Endodermal cell (in vitro differentiated cells): ENCODE measurements around the gene FBXL3. TPM values are rescaled to one million over a fixed set of nuclear protein-coding genes. Genes with fewer than 3 reads are reported as not detected.
"Not testable (repeated sequence)": the region's sequence is repeated elsewhere in the genome, so short reads cannot be mapped to it uniquely, and the experiment has no call there.

ENCODE experiments used
- DNase-seq: peaks from one replicate; pipeline ENCODE4 v3.0.0-alpha.2; 2017
- H3K27ac ChIP-seq: 2 replicates; pipeline ENCODE4 v1.5.1; 2013; ENCODE audit warnings: mild to moderate bottlenecking, low read depth, low read length, moderate library complexity
- H3K27me3 ChIP-seq: 2 replicates; pipeline ENCODE4 v1.6.1; 2013; ENCODE audit warnings: mild to moderate bottlenecking, low read length, moderate library complexity; ENCODE audit not compliant: insufficient read depth, control insufficient read depth, poor library complexity, severe bottlenecking
- H3K36me3 ChIP-seq: 2 replicates; pipeline ENCODE4 v1.7.0; 2013; ENCODE audit warnings: mild to moderate bottlenecking, low read length, moderate library complexity; ENCODE audit not compliant: control insufficient read depth, insufficient read depth
- H3K4me1 ChIP-seq: one replicate; pipeline ENCODE4 v1.7.0; 2013; ENCODE audit warnings: low read length; ENCODE audit not compliant: control insufficient read depth, insufficient read depth
- H3K4me3 ChIP-seq: 2 replicates; pipeline ENCODE4 v1.5.1; 2013; ENCODE audit warnings: mild to moderate bottlenecking, low read length, moderate library complexity
- H3K9ac ChIP-seq: 2 replicates; pipeline ENCODE4 v1.6.1; 2013; ENCODE audit warnings: mild to moderate bottlenecking, low read length, moderate library complexity; ENCODE audit not compliant: poor library complexity, severe bottlenecking; ENCODE audit errors: extremely low read depth
- H3K9me3 ChIP-seq: 2 replicates; pipeline ENCODE4 v1.6.1; 2013; ENCODE audit warnings: mild to moderate bottlenecking, low read length, moderate library complexity; ENCODE audit not compliant: control insufficient read depth
- H3K27ac Mint-ChIP-seq: 2 replicates; pipeline ENCODE4 v1.8.0; 2020; ENCODE audit warnings: mixed read lengths
- H3K27me3 Mint-ChIP-seq: 2 replicates; pipeline ENCODE4 v1.8.0; 2021; ENCODE audit warnings: mild to moderate bottlenecking, mixed read lengths; ENCODE audit not compliant: insufficient read depth
- H3K36me3 Mint-ChIP-seq: 2 replicates; pipeline ENCODE4 v1.8.0; 2020; ENCODE audit warnings: low read depth, mixed read lengths
- H3K4me1 Mint-ChIP-seq: 2 replicates; pipeline ENCODE4 v1.8.0; 2020; ENCODE audit warnings: mixed read lengths
- H3K4me3 Mint-ChIP-seq: 2 replicates; pipeline ENCODE4 v1.8.0; 2020; ENCODE audit warnings: mild to moderate bottlenecking, moderate library complexity, mixed read lengths
- H3K9me3 Mint-ChIP-seq: 2 replicates; pipeline ENCODE4 v1.8.0; 2020; ENCODE audit warnings: mild to moderate bottlenecking, mixed read lengths
- WGBS, 2 experiments: methylation state at CpG; one replicate each; pipeline versions ENCODE4 v1.1.5 to v1.1.7; 2013; ENCODE audit warnings: missing lambda C conversion rate in 2 of 2, mixed read lengths in 1 of 2; ENCODE audit not compliant: insufficient coverage in 1 of 2, insufficient read length in 1 of 2; 5-methylcytosine and 5-hydroxymethylcytosine counted together
- total RNA-seq, 2 donors: library from RNA; stranded (reverse); fragmentation: NEBNext Ultra II Directional in 1 of 2; extraction: Animal tissue kit (Norgen Biotek cat#: 25700) in 1 of 2; gene quantifications; 2 replicates in 1 of 2; 3 replicates in 1 of 2; pipeline ENCODE4 v1.2.1, GENCODE V29; 2021
- TF ChIP-seq, protein P1 (sequence below): fragments of 200-600 bp; sonication (generic); conservative IDR thresholded peaks from 2 replicates; pipeline ENCODE4 v1.5.0; 2021; ENCODE audit warnings: antibody characterized with exemption, mild to moderate bottlenecking

FBXL3 gene
- total RNA-seq, 2 donors from 2014 or later, result 12.7 to 14.3 TPM

DNA sequence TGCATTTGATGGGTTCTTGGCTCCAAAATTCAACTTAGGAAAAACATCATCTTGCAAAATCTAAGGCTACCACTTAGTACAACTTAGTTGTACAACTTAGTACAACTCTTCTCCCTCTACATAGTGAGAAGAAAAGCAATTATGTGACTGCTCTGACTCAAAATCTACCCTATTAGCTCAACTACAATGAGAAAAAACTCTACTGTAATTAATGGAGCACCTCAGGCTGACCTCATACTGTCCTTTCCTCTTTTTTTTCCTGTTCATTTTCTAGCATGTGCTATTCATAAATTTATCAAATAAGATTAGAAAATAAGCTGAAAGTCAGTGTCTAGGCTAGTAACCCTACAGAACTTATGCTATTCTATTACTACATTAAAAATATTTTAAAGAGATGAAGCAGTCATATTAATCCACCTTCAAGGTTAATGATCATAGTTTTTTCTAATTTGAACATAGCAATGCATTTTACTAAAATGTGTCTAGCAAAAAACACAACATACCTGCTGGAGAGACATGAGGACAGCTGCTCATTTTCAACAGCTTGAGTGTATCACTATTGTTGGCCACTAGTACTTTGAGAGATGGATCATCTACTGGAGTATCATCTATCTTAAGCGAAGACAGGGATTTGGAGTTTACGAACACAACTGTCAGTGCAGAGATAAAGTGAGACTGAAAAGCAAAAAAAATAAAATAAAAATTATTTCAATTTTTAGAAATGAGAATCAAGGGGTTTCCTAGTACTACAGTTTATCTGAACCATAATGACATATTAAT lies 11.9 kb downstream of the FBXL3 start:
- Mint-ChIP-seq H3K4me1 (no peaks in the 10 kb centered on the region), H3K36me3 (peaks cover 57% of the 10 kb centered on the region), H3K4me3 (no peak overlapping the region), H3K9me3 (no peaks in the 10 kb centered on the region), H3K27me3 (no peaks in the 10 kb centered on the region), H3K27ac (no peak overlapping the region)
- 88% methylated on average over 2 of the region's 2 CpGs; no CpG with 5 or more reads in 1 of the 2 experiments for WGBS, 2 experiments
- Histone ChIP-seq H3K27ac (no peak overlapping the region), H3K27me3 (no peaks in the 10 kb centered on the region), H3K9me3 (no peaks in the 10 kb centered on the region), H3K9ac (no peak overlapping the region), H3K36me3 (peaks cover 90% of the 10 kb centered on the region), H3K4me1 (no peaks in the 10 kb centered on the region), H3K4me3 (no peak overlapping the region)
- TF ChIP-seq, protein P1, sequence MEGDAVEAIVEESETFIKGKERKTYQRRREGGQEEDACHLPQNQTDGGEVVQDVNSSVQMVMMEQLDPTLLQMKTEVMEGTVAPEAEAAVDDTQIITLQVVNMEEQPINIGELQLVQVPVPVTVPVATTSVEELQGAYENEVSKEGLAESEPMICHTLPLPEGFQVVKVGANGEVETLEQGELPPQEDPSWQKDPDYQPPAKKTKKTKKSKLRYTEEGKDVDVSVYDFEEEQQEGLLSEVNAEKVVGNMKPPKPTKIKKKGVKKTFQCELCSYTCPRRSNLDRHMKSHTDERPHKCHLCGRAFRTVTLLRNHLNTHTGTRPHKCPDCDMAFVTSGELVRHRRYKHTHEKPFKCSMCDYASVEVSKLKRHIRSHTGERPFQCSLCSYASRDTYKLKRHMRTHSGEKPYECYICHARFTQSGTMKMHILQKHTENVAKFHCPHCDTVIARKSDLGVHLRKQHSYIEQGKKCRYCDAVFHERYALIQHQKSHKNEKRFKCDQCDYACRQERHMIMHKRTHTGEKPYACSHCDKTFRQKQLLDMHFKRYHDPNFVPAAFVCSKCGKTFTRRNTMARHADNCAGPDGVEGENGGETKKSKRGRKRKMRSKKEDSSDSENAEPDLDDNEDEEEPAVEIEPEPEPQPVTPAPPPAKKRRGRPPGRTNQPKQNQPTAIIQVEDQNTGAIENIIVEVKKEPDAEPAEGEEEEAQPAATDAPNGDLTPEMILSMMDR, result no peak
- no peak for DNase-seq

DNA sequence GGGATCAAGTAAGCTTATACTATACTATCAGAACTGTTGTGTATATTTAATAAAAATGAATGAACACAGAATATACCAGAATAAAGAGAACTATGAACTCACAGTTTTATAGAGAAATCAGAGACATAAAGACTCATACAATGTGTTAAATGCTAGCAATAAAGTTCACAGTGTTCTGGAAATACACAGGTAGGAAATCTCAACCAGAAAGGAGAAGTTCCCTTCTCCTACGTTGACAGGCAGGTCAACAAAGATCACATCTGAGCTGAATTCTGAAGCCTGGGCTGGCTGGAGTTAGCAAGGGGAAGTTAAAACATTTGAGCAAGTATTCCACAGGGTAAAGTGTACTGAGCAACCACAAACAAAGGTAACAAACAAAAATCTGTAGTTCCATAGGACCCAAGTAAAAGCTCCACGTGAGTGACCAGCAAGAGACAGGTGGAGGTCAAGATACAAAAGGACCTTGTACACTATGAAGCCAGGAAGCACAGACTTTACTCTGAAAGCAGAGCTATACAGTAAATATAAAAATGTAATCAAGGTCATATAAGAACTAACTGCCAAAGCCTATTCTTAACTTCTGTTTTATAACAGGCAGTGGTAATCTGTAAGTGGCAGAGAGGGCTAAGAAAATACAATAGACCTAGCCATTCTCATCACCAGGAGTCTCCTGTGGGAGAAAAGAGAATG lies 13.0 kb downstream of the FBXL3 start:
- Mint-ChIP-seq H3K9me3 (no peaks in the 10 kb centered on the region), H3K4me3 (no peak overlapping the region), H3K4me1 (no peaks in the 10 kb centered on the region), H3K27ac (no peak overlapping the region), H3K36me3 (peaks cover 67% of the 10 kb centered on the region), H3K27me3 (no peaks in the 10 kb centered on the region)
- TF ChIP-seq, protein P1, result no peak
- 94 to 95% methylated on average over 2 of the region's 2 CpGs for WGBS, 2 experiments
- Histone ChIP-seq H3K9ac (no peak overlapping the region), H3K4me3 (no peak overlapping the region), H3K9me3 (no peaks in the 10 kb centered on the region), H3K36me3 (peaks cover 86% of the 10 kb centered on the region), H3K27ac (no peak overlapping the region), H3K27me3 (no peaks in the 10 kb centered on the region), H3K4me1 (no peaks in the 10 kb centered on the region)
- no peak for DNase-seq

DNA sequence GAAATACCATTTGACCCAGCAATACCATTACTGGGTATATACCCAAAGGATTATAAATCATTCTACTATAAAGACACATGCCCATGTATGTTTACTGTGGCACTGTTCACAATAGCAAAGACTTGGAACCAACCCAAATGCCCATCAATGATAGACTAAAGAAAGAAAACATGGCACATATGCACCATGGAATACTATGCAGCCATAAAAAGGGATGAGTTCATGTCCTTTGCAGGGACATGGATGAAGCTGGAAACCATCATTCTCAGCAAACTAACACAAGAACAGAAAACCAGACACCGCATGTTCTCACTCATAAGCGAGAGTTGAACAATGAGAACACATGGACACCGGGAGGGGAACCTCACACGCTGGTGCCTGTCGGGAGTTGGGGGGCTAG lies 17.2 kb downstream of the FBXL3 start:
- not testable (repeated sequence) for H3K4me1 ChIP-seq, H3K9ac ChIP-seq, H3K9me3 ChIP-seq, H3K27me3 ChIP-seq, H3K27me3 Mint-ChIP-seq, H3K4me3 ChIP-seq, DNase-seq, H3K4me1 Mint-ChIP-seq, H3K9me3 Mint-ChIP-seq, H3K27ac Mint-ChIP-seq, H3K27ac ChIP-seq, H3K4me3 Mint-ChIP-seq
- 97 to 100% methylated on average over 2 to 5 of the region's 5 CpGs for WGBS, 2 experiments
- peaks cover 62% of the 10 kb centered on the region for H3K36me3 Mint-ChIP-seq
- peaks cover 73% of the 10 kb centered on the region for H3K36me3 ChIP-seq
